Neutrophil (primary cell): ENCODE measurements around the gene MYO1D.

Experiments used
- H3K27ac ChIP-seq: fragments of 200-600 bp; sonication (generic); 2 replicates; pipeline ENCODE4 v1.5.1; 2016; ENCODE audit warnings: mild to moderate bottlenecking, moderate library complexity
- H3K27me3 ChIP-seq: fragments of 200-600 bp; sonication (generic); 2 replicates; pipeline ENCODE4 v1.6.0; 2016; ENCODE audit warnings: mild to moderate bottlenecking
- H3K36me3 ChIP-seq: fragments of 200-600 bp; sonication (generic); 2 replicates; pipeline ENCODE4 v1.5.1; 2017
- H3K4me1 ChIP-seq, 2 experiments: fragments of 200-600 bp in 1 of 2; sonication (generic) in 1 of 2; 1 replicate in 1 of 2; 2 replicates in 1 of 2; pipeline versions ENCODE4 v1.5.1 to v1.6.1; 2013 to 2016; ENCODE audit warnings: low read depth in 1 of 2, low read length in 1 of 2, mild to moderate bottlenecking in 1 of 2, moderate library complexity in 1 of 2; ENCODE audit not compliant: control insufficient read depth in 1 of 2, insufficient read depth in 1 of 2
- H3K4me3 ChIP-seq, 2 experiments: fragments of 200-600 bp in 1 of 2; sonication (generic) in 1 of 2; 1 replicate in 1 of 2; 2 replicates in 1 of 2; pipeline ENCODE4 v1.5.1; 2013 to 2016; ENCODE audit warnings: low read depth in 1 of 2, low read length in 1 of 2, mild to moderate bottlenecking in 1 of 2, moderate library complexity in 1 of 2
- H3K9me3 ChIP-seq: fragments of 200-600 bp; sonication (generic); 2 replicates; pipeline ENCODE4 v1.5.1; 2016
- CTCF ChIP-seq: fragments of 200-600 bp; sonication (generic); IDR thresholded peaks from 2 replicates; pipeline ENCODE4 v1.5.1; 2016; ENCODE audit warnings: antibody characterized with exemption

Gene MYO1D

GRCh38 chr17:32917842-32918241 lies 40.9 kb upstream of the MYO1D start:
- Histone ChIP-seq H3K4me3 (no peak overlapping the region), H3K4me1 (no peaks in the 10 kb centered on the region), H3K27me3 (no peaks in the 10 kb centered on the region), H3K36me3 (no peaks in the 10 kb centered on the region), H3K9me3 (no peaks in the 10 kb centered on the region), H3K27ac (no peak overlapping the region)
- no peak for TF ChIP-seq CTCF

- H3K27ac ChIP-seq: no peak overlapping the region
- H3K4me3 ChIP-seq: no peak overlapping the region
- no peak for TF ChIP-seq CTCF
- no peaks in the 10 kb centered on the region for H3K4me1 ChIP-seq
- no peaks in the 10 kb centered on the region for H3K36me3 ChIP-seq
- no peaks in the 10 kb centered on the region for H3K27me3 ChIP-seq
- H3K9me3 ChIP-seq: no peaks in the 10 kb centered on the region
Observed at GRCh38 chr17:32917081-32917480, 40.2 kb upstream of the MYO1D start.

DNA sequence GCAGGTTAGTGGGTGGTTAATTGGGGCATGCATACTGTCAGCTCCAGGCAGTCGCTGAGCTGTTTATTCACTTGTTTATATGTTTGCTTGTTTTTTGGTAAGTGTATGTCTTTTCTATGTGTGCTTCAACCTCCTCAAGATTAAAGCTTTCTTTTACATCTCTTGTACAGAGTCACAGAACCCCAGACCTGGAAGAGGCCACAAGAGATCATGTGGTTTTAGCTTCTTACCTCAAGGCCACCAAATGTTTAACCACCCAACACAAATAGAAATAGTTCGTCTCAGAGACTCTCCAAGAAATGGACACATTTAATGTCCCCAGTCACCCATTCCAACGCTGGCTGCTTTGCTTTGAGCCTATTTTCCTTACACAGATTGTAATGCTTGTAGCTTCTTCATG lies 39.2 kb upstream of the MYO1D start:
- Histone ChIP-seq H3K9me3 (no peaks in the 10 kb centered on the region), H3K27me3 (no peaks in the 10 kb centered on the region), H3K4me1 (no peaks in the 10 kb centered on the region), H3K36me3 (no peaks in the 10 kb centered on the region), H3K4me3 (no peak overlapping the region), H3K27ac (no peak overlapping the region)
- no peak for TF ChIP-seq CTCF

DNA sequence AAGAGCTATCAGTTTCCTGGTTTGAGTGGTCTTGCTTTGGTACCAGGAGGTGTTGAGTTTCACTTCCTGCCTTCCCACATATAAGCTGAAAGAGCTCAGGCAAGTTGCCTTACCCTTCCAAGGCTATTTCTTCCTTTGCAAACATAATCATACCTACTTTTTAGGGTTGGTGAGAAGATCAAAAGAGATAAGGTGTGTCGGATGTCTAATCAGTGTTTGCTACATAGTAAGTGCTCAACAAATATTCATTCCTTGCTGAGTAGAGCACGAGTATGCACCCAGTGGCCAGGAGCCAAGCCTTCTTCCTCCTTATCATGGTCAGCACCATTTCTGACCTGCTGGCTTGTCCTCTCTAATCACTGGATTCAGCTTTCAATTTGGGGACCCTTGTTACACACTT lies 38.3 kb upstream of the MYO1D start:
- H3K4me3 ChIP-seq: no peak overlapping the region
- no peak overlapping the region for H3K27ac ChIP-seq
- no peak for TF ChIP-seq CTCF
- H3K9me3 ChIP-seq: no peaks in the 10 kb centered on the region
- H3K4me1 ChIP-seq: no peaks in the 10 kb centered on the region
- H3K36me3 ChIP-seq: no peaks in the 10 kb centered on the region
- no peaks in the 10 kb centered on the region for H3K27me3 ChIP-seq

DNA sequence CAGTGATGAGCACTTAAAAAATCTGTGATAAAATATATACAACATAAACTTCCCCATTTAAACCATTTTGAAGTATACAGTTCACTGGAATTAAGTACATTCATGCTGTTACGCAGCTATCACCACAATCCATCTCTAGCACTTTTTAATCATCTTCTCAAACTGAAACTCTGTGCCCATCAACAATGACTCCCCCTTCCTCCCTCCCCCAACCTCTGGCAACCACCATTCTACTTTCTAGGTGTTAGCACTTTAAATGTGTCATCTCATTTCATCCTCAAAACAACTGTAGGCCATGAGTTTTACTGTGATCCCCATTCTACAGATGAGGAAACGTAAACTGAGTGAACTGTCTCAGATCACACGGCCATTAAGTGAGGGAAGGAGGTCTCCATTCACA lies 37.3 kb upstream of the MYO1D start:
- no peaks in the 10 kb centered on the region for H3K27me3 ChIP-seq
- H3K4me3 ChIP-seq: no peak overlapping the region
- no peaks in the 10 kb centered on the region for H3K4me1 ChIP-seq
- H3K9me3 ChIP-seq: no peaks in the 10 kb centered on the region
- no peaks in the 10 kb centered on the region for H3K36me3 ChIP-seq
- H3K27ac ChIP-seq: no peak overlapping the region
- TF ChIP-seq CTCF: no peak

GRCh38 chr17:32913593-32913992 lies 36.7 kb upstream of the MYO1D start:
- H3K4me3 ChIP-seq: no peak overlapping the region

More at GRCh38 chr17:32913593-32913992, 36.7 kb upstream of the MYO1D start:
- H3K36me3 ChIP-seq: no peaks in the 10 kb centered on the region
- H3K27ac ChIP-seq: no peak overlapping the region
- no peaks in the 10 kb centered on the region for H3K4me1 ChIP-seq
- TF ChIP-seq CTCF: no peak
- no peaks in the 10 kb centered on the region for H3K27me3 ChIP-seq
- H3K9me3 ChIP-seq: no peaks in the 10 kb centered on the region
